Activated T-helper 1 cell treated with Interleukin-2 at 50 U/mL for 16 hours (primary cell): ENCODE measurements around the gene ACTL9.
A peak's percentile ranks its signal among the peaks of the same experiment; 100 is the strongest.

ENCODE experiments used
- DNase-seq: peaks from one replicate; pipeline ENCODE4 v3.0.0-alpha.2; 2020; ENCODE audit warnings: low read depth

Gene ACTL9

GRCh38 chr19:8684001-8684902 is 14.3 kb downstream of the ACTL9 start:
- DNase-seq = no peak

GRCh38 chr19:8682931-8683330 is 15.7 kb downstream of the ACTL9 start:
- DNase-seq = no peak

GRCh38 chr19:8682472-8682871 is 16.1 kb downstream of the ACTL9 start:
- DNase-seq = no peak

- DNase-seq = no peak
Measured at GRCh38 chr19:8681345-8682029, 17.1 kb downstream of the ACTL9 start.

GRCh38 chr19:8680676-8681344 is 17.8 kb downstream of the ACTL9 start:
- no peak for DNase-seq

GRCh38 chr19:8678244-8678807 is 20.3 kb downstream of the ACTL9 start:
- DNase-seq = no peak

GRCh38 chr19:8675066-8675465 is 23.5 kb downstream of the ACTL9 start:
- DNase-seq = no peak

GRCh38 chr19:8673276-8673891 is 25.2 kb downstream of the ACTL9 start:
- no peak for DNase-seq

GRCh38 chr19:8666814-8667405 is 31.7 kb downstream of the ACTL9 start:
- DNase-seq = no peak

- no peak for DNase-seq
Measured at GRCh38 chr19:8665468-8666213, 33.0 kb downstream of the ACTL9 start.

GRCh38 chr19:8664671-8665057 is 33.9 kb downstream of the ACTL9 start:
- no peak for DNase-seq

GRCh38 chr19:8663920-8664670 is 34.5 kb downstream of the ACTL9 start:
- peak; percentile 23 for DNase-seq

GRCh38 chr19:8662263-8662662 is 36.3 kb downstream of the ACTL9 start:
- no peak for DNase-seq

- DNase-seq = no peak
Measured at GRCh38 chr19:8659905-8660304, 38.7 kb downstream of the ACTL9 start.

- no peak for DNase-seq
Measured at GRCh38 chr19:8657869-8658268, 40.7 kb downstream of the ACTL9 start.

GRCh38 chr19:8655340-8655709 is 43.3 kb downstream of the ACTL9 start:
- DNase-seq = peak; percentile 24

- peak; percentile 49 for DNase-seq
Measured at GRCh38 chr19:8654591-8655339, 43.8 kb downstream of the ACTL9 start.

GRCh38 chr19:8648240-8648639 is 50.4 kb downstream of the ACTL9 start:
- DNase-seq = no peak
